ENCODE results near the gene MAD2L2. TPM values are rescaled to one million over a fixed set of nuclear protein-coding genes. Genes with fewer than 3 reads are reported as not detected.

Gene MAD2L2
- total RNA-seq, 1 experiment from 2014 or later = 93.8 TPM

GRCh38 chr1:11729498-11730428 lies 48.8 kb upstream of the MAD2L2 start:
- no TSS peak for BruUV-seq (replicated peaks)
- no peak for DNase-seq (ENCODE audit: low read depth, low spot score)
- Histone ChIP-seq H3K9me3 (ENCODE audit: control insufficient read depth in 1 of 2, insufficient read depth in 1 of 2, low read depth in 1 of 2, low read length in 2 of 2) (no peaks in the 10 kb centered on the region), H2AFZ (ENCODE audit: low read depth, low read length, poor library complexity, severe bottlenecking) (no peak overlapping the region), H3K9me2 (ENCODE audit: insufficient read depth) (no peaks in the 10 kb centered on the region), H3K27ac (ENCODE audit: low read depth, low read length) (no peak overlapping the region), H3K4me2 (ENCODE audit: low read length) (no peak overlapping the region), H3K4me1 (ENCODE audit: control insufficient read depth in 1 of 2, insufficient read depth in 2 of 2, low read length in 2 of 2) (peaks cover 0 to 22% of the 10 kb centered on the region in 2 experiments; a peak in 3 of 4 replicates), H4K20me1 (ENCODE audit: insufficient read depth) (no peaks in the 10 kb centered on the region), H3K4me3 (replicated peaks in 1 of 2; ENCODE audit: low read depth in 1 of 2, low read length in 2 of 2) (no peak overlapping the region), H3K9ac (ENCODE audit: low read length) (no peak overlapping the region), H3K79me2 (ENCODE audit: insufficient read depth, low read length) (no peaks in the 10 kb centered on the region), H3K27me3 (ENCODE audit: insufficient read depth, low read length) (no peaks in the 10 kb centered on the region), H3K36me3 (ENCODE audit: control insufficient read depth in 1 of 2, insufficient read depth in 2 of 2, low read length in 2 of 2) (no peaks in the 10 kb centered on the region)
- intact Hi-C loops (cut with micrococcal nuclease) = no loop called here
- ChIA-PET RAD21 (ENCODE audit: low non-redundant PET in 1 of 2, low total read pairs in 2 of 2, uncharacterized antibody in 2 of 2, unreplicated experiment in 2 of 2) (no interaction called here), CTCF (no interaction called here), POLR2A (no interaction called here)
- ATAC-seq = no peak
- TF ChIP-seq JUND (IDR thresholded peaks at IDR 0.05) (no peak), TCF7L2 (IDR thresholded peaks at IDR 0.05; ENCODE audit: borderline replicate concordance, extremely low read depth, insufficient read depth, insufficient read length) (no peak), ELF1 (IDR thresholded peaks at IDR 0.05; ENCODE audit: borderline replicate concordance, low read depth) (no peak), ZFX (IDR thresholded peaks at IDR 0.05) (no peak), YY1 (IDR thresholded peaks at IDR 0.05; ENCODE audit: extremely low read depth, insufficient replicate concordance, low read depth, low read length) (no peak), SIN3A (IDR thresholded peaks at IDR 0.05; ENCODE audit: low read depth) (no peak), POLR2AphosphoS5 (IDR thresholded peaks at IDR 0.05; ENCODE audit: low read depth, low read length) (no peak), EZH2phosphoT487 (IDR thresholded peaks at IDR 0.05; ENCODE audit: borderline replicate concordance) (no peak), ZBTB33 (IDR thresholded peaks at IDR 0.05; ENCODE audit: extremely low read depth, insufficient replicate concordance, low read length) (no peak), CTCF (IDR thresholded peaks at IDR 0.05 in 2 of 3, conservative IDR thresholded peaks at IDR 0.05 in 1 of 3; ENCODE audit: borderline replicate concordance in 1 of 3, insufficient read depth in 1 of 3, low read depth in 2 of 3, low read length in 2 of 3) (no peak), ZNF274 (IDR thresholded peaks at IDR 0.05; ENCODE audit: low read depth, low read length) (no peak), CEBPB (IDR thresholded peaks at IDR 0.05; ENCODE audit: low read depth) (no peak), EZH2 (IDR thresholded peaks at IDR 0.05) (no peak), EGR1 (IDR thresholded peaks at IDR 0.05; ENCODE audit: low read depth) (no peak), REST (IDR thresholded peaks at IDR 0.05; ENCODE audit: low read depth) (no peak), SP1 (IDR thresholded peaks at IDR 0.05; ENCODE audit: low read depth) (no peak), CBX3 (IDR thresholded peaks at IDR 0.05; ENCODE audit: low read depth) (no peak), SRF (IDR thresholded peaks at IDR 0.05; ENCODE audit: low read depth) (no peak)
- TF ChIP-seq, protein P1, sequence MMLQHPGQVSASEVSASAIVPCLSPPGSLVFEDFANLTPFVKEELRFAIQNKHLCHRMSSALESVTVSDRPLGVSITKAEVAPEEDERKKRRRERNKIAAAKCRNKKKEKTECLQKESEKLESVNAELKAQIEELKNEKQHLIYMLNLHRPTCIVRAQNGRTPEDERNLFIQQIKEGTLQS (IDR thresholded peaks at IDR 0.05) = no peak

Measured in HCT116 (cell line).